SK-N-SH (cell line): ENCODE data around the gene GPR137B. TPM values are rescaled to one million over a fixed set of nuclear protein-coding genes. Genes with fewer than 3 reads are reported as not detected.

Source experiments
- CTCF ChIA-PET: fragments of 300-600, 350-600 bp; formaldehyde crosslinking; extraction: SDS; loops from one replicate; lab custom pipeline; 2021; lab: Yijun Ruan, JAX
- POLR2A ChIA-PET: fragments of 350-600 bp; sonication (Branson Sonifier 250); formaldehyde crosslinking; extraction: SDS; loops from one replicate; lab custom pipeline; 2020; ENCODE audit warnings: antibody characterized with exemption, inconsistent platforms; lab: Yijun Ruan, JAX
- DNase-seq: peaks from one replicate; pipeline ENCODE4 v3.0.0; 2012
- H2AFZ ChIP-seq: fragments of 200-600 bp; sonication (generic); 2 replicates; pipeline ENCODE4 v1.8.1; 2016; ENCODE audit warnings: antibody characterized with exemption, mild to moderate bottlenecking, low read depth
- H3F3A ChIP-seq: fragments of 200-600 bp; sonication (generic); replicated peaks from 2 replicates; pipeline ENCODE3; 2016; ENCODE audit warnings: antibody characterized with exemption, mild to moderate bottlenecking; ENCODE audit not compliant: insufficient read depth
- H3K27ac ChIP-seq, 2 experiments: fragments of 200-500 bp in 1 of 2; fragments of 200-600 bp in 1 of 2; sonication (Bioruptor generic) in 1 of 2; sonication (generic), shearing (Covaris generic) in 1 of 2; 2 replicates each; pipeline versions ENCODE4 v1.5.1 to v1.6.1; 2014 to 2016; ENCODE audit warnings: low read depth in 2 of 2, inconsistent platforms in 1 of 2, low read length in 1 of 2, mild to moderate bottlenecking in 1 of 2, mixed read lengths in 1 of 2
- H3K27me3 ChIP-seq: fragments of 200-600 bp; sonication (generic), shearing (Covaris generic); 2 replicates; pipeline ENCODE4 v1.6.1; 2016; ENCODE audit warnings: mixed run types; ENCODE audit not compliant: insufficient read depth
- H3K36me3 ChIP-seq, 2 experiments: fragments of 200-500 bp in 1 of 2; fragments of 200-600 bp in 1 of 2; sonication (Bioruptor generic) in 1 of 2; sonication (generic) in 1 of 2; replicated peaks in 1 of 2; 2 replicates each; pipeline versions ENCODE3 to v1.5.1; 2014 to 2016; ENCODE audit warnings: low read length in 1 of 2, mild to moderate bottlenecking in 1 of 2; ENCODE audit not compliant: insufficient read depth in 2 of 2, control insufficient read depth in 1 of 2
- H3K4me1 ChIP-seq, 2 experiments: fragments of 200-500 bp in 1 of 2; fragments of 200-600 bp in 1 of 2; sonication (Bioruptor generic) in 1 of 2; sonication (generic), shearing (Covaris generic) in 1 of 2; 2 replicates each; pipeline versions ENCODE4 v1.5.1 to v1.6.1; 2014 to 2016; ENCODE audit warnings: low read depth in 1 of 2, low read length in 1 of 2, mixed run types in 1 of 2; ENCODE audit not compliant: insufficient read depth in 2 of 2, control insufficient read depth in 1 of 2
- H3K4me2 ChIP-seq: fragments of 200-600 bp; sonication (generic), shearing (Covaris generic); 2 replicates; pipeline ENCODE4 v1.6.1; 2017; ENCODE audit warnings: mixed run types
- H3K4me3 ChIP-seq, 2 experiments: fragments of 200-500 bp in 1 of 2; fragments of 200-600 bp in 1 of 2; sonication (Bioruptor generic) in 1 of 2; sonication (generic), shearing (Covaris generic) in 1 of 2; 2 replicates each; pipeline versions ENCODE4 v1.5.1 to v1.8.1; 2014 to 2016; ENCODE audit warnings: low read depth in 2 of 2, inconsistent platforms in 1 of 2, low read length in 1 of 2, mild to moderate bottlenecking in 1 of 2, mixed read lengths in 1 of 2, moderate library complexity in 1 of 2
- H3K79me2 ChIP-seq: fragments of 200-600 bp; sonication (generic); 2 replicates; pipeline ENCODE4 v1.8.1; 2017; ENCODE audit warnings: mild to moderate bottlenecking; ENCODE audit not compliant: insufficient read depth
- H3K9ac ChIP-seq: fragments of 200-600 bp; sonication (generic); 2 replicates; pipeline ENCODE4 v1.6.1; 2017; ENCODE audit warnings: mixed run types
- H3K9me2 ChIP-seq: fragments of 200-600 bp; sonication (generic); 2 replicates; pipeline ENCODE4 v1.6.1; 2017; ENCODE audit warnings: mixed run types
- H3K9me3 ChIP-seq: fragments of 200-600 bp; sonication (generic); 2 replicates; pipeline ENCODE4 v1.6.1; 2017; ENCODE audit warnings: mixed run types, mild to moderate bottlenecking, moderate library complexity
- H4K20me1 ChIP-seq: fragments of 200-600 bp; sonication (generic); 2 replicates; pipeline ENCODE4 v1.6.1; 2017; ENCODE audit warnings: mild to moderate bottlenecking, mixed run types; ENCODE audit not compliant: insufficient read depth
- CHD2 ChIP-seq: fragments of 150-350 bp; IDR thresholded peaks from 2 replicates; pipeline ENCODE4 v1.6.1; 2018; ENCODE audit warnings: low read length; ENCODE audit not compliant: partially characterized antibody
- EP300 ChIP-seq, 2 experiments: IDR thresholded peaks; 2 replicates each; pipeline versions ENCODE4 v1.4.0 to v1.6.1; 2012; ENCODE audit warnings: borderline replicate concordance in 1 of 2, low read depth in 1 of 2, low read length in 1 of 2
- EZH2phosphoT487 ChIP-seq: fragments of 200-600 bp; sonication (generic); IDR thresholded peaks from 2 replicates; pipeline ENCODE4 v1.6.1; 2017; ENCODE audit warnings: low read depth, mixed run types, mild to moderate bottlenecking, antibody characterized with exemption, moderate library complexity, borderline replicate concordance
- FOSL2 ChIP-seq: IDR thresholded peaks from 2 replicates; pipeline ENCODE4 v1.4.0; 2012; ENCODE audit warnings: low read depth, mild to moderate bottlenecking, moderate library complexity, borderline replicate concordance
- FOXM1 ChIP-seq: IDR thresholded peaks from 2 replicates; pipeline ENCODE4 v1.4.0; 2012; ENCODE audit warnings: low read depth, mild to moderate bottlenecking
- RAD21 ChIP-seq: IDR thresholded peaks from 2 replicates; pipeline ENCODE4 v1.6.1; 2012; ENCODE audit warnings: mild to moderate bottlenecking, low read length
- RXRA ChIP-seq: IDR thresholded peaks from 2 replicates; pipeline ENCODE4 v1.4.0; 2012; ENCODE audit warnings: low read depth, mild to moderate bottlenecking, borderline replicate concordance
- SIN3A ChIP-seq: IDR thresholded peaks from 2 replicates; pipeline ENCODE4 v1.6.1; 2012; ENCODE audit warnings: low read depth, mild to moderate bottlenecking, low read length, moderate library complexity, borderline replicate concordance
- SMC3 ChIP-seq: IDR thresholded peaks from 2 replicates; pipeline ENCODE4 v1.6.1; 2012; ENCODE audit warnings: low read depth, low read length, improper control_type of control experiment
- TAF1 ChIP-seq: IDR thresholded peaks from 2 replicates; pipeline ENCODE4 v1.6.1; 2012; ENCODE audit warnings: low read depth, mild to moderate bottlenecking, low read length, moderate library complexity, borderline replicate concordance
- TEAD4 ChIP-seq: IDR thresholded peaks from 2 replicates; pipeline ENCODE4 v1.4.0; 2012; ENCODE audit warnings: mild to moderate bottlenecking, borderline replicate concordance; ENCODE audit not compliant: insufficient read depth
- YY1 ChIP-seq: IDR thresholded peaks from 2 replicates; pipeline ENCODE4 v1.4.0; 2012; ENCODE audit warnings: low read depth, mild to moderate bottlenecking
- WGBS: methylation state at CpG from one replicate; pipeline ENCODE4 v1.1.6; 2017; ENCODE audit warnings: low lambda C conversion rate; 5-methylcytosine and 5-hydroxymethylcytosine counted together
- polyA plus RNA-seq, 3 experiments: library from polyadenylated mRNA; depleted of rRNA; stranded (reverse); fragments of >200 nt; gene quantifications; 2 replicates each; pipeline ENCODE4 v1.2.3, GENCODE V29; 2012
- TF ChIP-seq, protein P1 (sequence below): fragments of 150-350 bp; IDR thresholded peaks from 2 replicates; pipeline ENCODE4 v1.6.1; 2017; ENCODE audit warnings: antibody characterized with exemption, low read length, low read depth, borderline replicate concordance
- TF ChIP-seq, protein P2 (sequence below): IDR thresholded peaks from 2 replicates; pipeline ENCODE4 v1.6.1; 2012; ENCODE audit warnings: mild to moderate bottlenecking, low read depth, low read length, moderate library complexity
- TF ChIP-seq, protein P3 (sequence below): fragments of 200-600 bp; sonication (generic); IDR thresholded peaks from 2 replicates; pipeline ENCODE4 v1.6.1; 2017; ENCODE audit warnings: antibody characterized with exemption, mild to moderate bottlenecking, moderate library complexity
- TF ChIP-seq, protein P4 (sequence below): IDR thresholded peaks from 2 replicates; pipeline ENCODE4 v1.4.0; 2012; ENCODE audit warnings: low read depth, borderline replicate concordance

Gene GPR137B
- polyA plus RNA-seq, 1 of the 3 experiments (the other 2 are of a cell fraction) = 7.0 TPM

DNA sequence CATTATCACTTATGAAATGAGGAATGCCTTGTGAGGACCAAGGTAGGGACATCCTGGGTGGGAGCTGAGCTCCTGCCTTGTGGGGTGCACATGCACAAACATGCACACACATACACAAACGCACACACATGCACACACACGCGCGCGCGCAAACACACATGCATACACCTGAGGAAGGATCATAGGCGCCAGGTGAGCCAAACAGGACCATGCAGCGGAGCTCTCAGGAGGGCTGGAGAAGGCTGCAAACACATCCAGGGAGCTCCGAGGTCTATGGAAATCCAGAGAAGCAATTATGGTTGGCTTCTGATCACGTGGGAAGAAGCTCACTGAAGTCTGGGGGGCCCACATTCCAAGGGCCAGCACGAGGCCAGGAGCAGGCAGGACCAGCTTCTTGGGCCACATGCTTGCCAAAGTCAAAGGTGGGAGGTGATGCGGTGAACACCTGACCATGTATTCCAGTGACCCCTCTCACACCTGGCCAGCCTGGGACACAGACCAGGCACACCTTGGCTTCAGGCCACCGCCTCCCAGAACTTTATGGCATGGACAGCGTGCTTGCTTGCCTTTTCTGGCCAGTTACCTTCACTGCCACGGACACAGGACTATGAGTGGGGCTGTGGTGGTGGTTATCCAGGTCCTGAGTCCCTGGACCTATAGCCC, 13.6 kb downstream of the GPR137B start:
- no peak for DNase-seq
- no peaks in the 10 kb centered on the region for H3K9me3 ChIP-seq

DNA sequence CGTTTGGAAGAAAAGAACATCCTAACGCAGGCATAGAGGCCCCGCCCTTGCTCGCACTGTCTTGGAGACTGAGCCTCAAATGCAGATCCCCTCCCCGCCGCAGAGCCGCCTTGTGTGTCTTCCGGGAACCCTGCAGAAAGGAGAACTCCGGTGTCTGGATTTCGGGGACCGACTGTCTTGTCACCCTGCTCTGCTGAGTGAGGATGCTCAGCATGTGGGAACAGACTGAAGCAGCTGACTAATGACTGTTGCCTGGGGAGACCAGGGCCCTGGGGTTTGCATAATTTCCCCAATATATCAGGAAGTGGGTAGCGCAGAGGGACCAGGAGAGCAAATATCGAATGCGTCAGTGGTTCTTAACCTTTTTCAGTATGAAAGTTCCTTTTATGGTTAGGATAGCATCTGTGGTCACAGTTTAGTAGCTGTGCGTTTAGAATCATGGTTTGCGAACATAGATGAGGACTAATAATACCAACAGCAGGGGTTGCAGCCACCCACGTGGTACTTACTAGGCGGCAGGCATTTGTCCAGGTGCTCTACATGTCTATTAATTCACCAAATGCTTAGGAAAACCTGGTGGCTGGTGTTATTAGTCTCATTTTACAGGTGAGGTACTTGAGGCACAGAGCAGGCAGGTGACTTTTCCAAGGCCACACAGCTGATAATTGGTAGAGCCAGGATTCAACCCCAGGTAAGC, 14.3 kb downstream of the GPR137B start:
- Histone ChIP-seq H3K79me2 (no peaks in the 10 kb centered on the region), H3K27me3 (no peaks in the 10 kb centered on the region), H3K27ac (no peak overlapping the region), H3K4me3 (no peak overlapping the region), H3F3A (no peaks in the 10 kb centered on the region), H3K4me2 (no peak overlapping the region), H3K36me3 (peaks cover 0 to under 1% of the 10 kb centered on the region in 2 experiments), H3K4me1 (no peaks in the 10 kb centered on the region), H3K9me3 (peaks cover under 1% of the 10 kb centered on the region; the same call in 1 of the 2 replicates), H3K9me2 (no peaks in the 10 kb centered on the region), H3K9ac (no peak overlapping the region), H4K20me1 (no peaks in the 10 kb centered on the region), H2AFZ (no peak overlapping the region)
- DNase-seq = no peak
- WGBS = 93% methylated on average over 17 of the region's 18 CpGs
- ChIA-PET CTCF (interaction anchor here (1.3 kb wide), 1 partner anchor 10 kb away, joined by 3 read pairs; no protein-coding TSS in a partner anchor), POLR2A (no interaction called here)
- TF ChIP-seq RAD21 = no peak
- no peak for TF ChIP-seq TAF1
- no peak for TF ChIP-seq RXRA
- no peak for TF ChIP-seq EZH2phosphoT487
- TF ChIP-seq, protein P1, sequence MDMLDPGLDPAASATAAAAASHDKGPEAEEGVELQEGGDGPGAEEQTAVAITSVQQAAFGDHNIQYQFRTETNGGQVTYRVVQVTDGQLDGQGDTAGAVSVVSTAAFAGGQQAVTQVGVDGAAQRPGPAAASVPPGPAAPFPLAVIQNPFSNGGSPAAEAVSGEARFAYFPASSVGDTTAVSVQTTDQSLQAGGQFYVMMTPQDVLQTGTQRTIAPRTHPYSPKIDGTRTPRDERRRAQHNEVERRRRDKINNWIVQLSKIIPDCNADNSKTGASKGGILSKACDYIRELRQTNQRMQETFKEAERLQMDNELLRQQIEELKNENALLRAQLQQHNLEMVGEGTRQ = no peak
- TF ChIP-seq CHD2 = no peak
- no peak for TF ChIP-seq FOXM1
- TF ChIP-seq TEAD4 = no peak
- TF ChIP-seq, protein P2, sequence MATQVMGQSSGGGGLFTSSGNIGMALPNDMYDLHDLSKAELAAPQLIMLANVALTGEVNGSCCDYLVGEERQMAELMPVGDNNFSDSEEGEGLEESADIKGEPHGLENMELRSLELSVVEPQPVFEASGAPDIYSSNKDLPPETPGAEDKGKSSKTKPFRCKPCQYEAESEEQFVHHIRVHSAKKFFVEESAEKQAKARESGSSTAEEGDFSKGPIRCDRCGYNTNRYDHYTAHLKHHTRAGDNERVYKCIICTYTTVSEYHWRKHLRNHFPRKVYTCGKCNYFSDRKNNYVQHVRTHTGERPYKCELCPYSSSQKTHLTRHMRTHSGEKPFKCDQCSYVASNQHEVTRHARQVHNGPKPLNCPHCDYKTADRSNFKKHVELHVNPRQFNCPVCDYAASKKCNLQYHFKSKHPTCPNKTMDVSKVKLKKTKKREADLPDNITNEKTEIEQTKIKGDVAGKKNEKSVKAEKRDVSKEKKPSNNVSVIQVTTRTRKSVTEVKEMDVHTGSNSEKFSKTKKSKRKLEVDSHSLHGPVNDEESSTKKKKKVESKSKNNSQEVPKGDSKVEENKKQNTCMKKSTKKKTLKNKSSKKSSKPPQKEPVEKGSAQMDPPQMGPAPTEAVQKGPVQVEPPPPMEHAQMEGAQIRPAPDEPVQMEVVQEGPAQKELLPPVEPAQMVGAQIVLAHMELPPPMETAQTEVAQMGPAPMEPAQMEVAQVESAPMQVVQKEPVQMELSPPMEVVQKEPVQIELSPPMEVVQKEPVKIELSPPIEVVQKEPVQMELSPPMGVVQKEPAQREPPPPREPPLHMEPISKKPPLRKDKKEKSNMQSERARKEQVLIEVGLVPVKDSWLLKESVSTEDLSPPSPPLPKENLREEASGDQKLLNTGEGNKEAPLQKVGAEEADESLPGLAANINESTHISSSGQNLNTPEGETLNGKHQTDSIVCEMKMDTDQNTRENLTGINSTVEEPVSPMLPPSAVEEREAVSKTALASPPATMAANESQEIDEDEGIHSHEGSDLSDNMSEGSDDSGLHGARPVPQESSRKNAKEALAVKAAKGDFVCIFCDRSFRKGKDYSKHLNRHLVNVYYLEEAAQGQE = no peak
- no peak for TF ChIP-seq SIN3A
- TF ChIP-seq, protein P3, sequence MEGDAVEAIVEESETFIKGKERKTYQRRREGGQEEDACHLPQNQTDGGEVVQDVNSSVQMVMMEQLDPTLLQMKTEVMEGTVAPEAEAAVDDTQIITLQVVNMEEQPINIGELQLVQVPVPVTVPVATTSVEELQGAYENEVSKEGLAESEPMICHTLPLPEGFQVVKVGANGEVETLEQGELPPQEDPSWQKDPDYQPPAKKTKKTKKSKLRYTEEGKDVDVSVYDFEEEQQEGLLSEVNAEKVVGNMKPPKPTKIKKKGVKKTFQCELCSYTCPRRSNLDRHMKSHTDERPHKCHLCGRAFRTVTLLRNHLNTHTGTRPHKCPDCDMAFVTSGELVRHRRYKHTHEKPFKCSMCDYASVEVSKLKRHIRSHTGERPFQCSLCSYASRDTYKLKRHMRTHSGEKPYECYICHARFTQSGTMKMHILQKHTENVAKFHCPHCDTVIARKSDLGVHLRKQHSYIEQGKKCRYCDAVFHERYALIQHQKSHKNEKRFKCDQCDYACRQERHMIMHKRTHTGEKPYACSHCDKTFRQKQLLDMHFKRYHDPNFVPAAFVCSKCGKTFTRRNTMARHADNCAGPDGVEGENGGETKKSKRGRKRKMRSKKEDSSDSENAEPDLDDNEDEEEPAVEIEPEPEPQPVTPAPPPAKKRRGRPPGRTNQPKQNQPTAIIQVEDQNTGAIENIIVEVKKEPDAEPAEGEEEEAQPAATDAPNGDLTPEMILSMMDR = no peak
- TF ChIP-seq FOSL2 = no peak
- no peak for TF ChIP-seq YY1
- TF ChIP-seq, protein P4, sequence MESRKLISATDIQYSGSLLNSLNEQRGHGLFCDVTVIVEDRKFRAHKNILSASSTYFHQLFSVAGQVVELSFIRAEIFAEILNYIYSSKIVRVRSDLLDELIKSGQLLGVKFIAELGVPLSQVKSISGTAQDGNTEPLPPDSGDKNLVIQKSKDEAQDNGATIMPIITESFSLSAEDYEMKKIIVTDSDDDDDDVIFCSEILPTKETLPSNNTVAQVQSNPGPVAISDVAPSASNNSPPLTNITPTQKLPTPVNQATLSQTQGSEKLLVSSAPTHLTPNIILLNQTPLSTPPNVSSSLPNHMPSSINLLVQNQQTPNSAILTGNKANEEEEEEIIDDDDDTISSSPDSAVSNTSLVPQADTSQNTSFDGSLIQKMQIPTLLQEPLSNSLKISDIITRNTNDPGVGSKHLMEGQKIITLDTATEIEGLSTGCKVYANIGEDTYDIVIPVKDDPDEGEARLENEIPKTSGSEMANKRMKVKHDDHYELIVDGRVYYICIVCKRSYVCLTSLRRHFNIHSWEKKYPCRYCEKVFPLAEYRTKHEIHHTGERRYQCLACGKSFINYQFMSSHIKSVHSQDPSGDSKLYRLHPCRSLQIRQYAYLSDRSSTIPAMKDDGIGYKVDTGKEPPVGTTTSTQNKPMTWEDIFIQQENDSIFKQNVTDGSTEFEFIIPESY = no peak
- no peak for TF ChIP-seq EP300 (IDR thresholded peaks at IDR 0.05; ENCODE audit: borderline replicate concordance in 1 of 2, low read depth in 1 of 2, low read length in 1 of 2)
- TF ChIP-seq SMC3 = no peak

More for the DNA sequence above, 13.6 kb downstream of the GPR137B start:
- H3F3A ChIP-seq = no peaks in the 10 kb centered on the region
- H4K20me1 ChIP-seq = no peaks in the 10 kb centered on the region
- H3K36me3 ChIP-seq = no peaks in the 10 kb centered on the region
- no peak overlapping the region for H3K4me2 ChIP-seq
- POLR2A ChIA-PET = no interaction called here
- H3K9me2 ChIP-seq = no peaks in the 10 kb centered on the region
- H3K4me1 ChIP-seq = no peaks in the 10 kb centered on the region
- no peak overlapping the region for H3K27ac ChIP-seq
- H3K9ac ChIP-seq = no peak overlapping the region
- no peaks in the 10 kb centered on the region for H3K27me3 ChIP-seq
- H3K79me2 ChIP-seq = no peaks in the 10 kb centered on the region
- 90% methylated on average over 10 of the region's 15 CpGs for WGBS
- CTCF ChIA-PET = interaction anchor here (1.3 kb wide), 1 partner anchor 9 kb away, joined by 3 read pairs; no protein-coding TSS in a partner anchor
- no peak overlapping the region for H2AFZ ChIP-seq
- no peak overlapping the region for H3K4me3 ChIP-seq
- no peak for TF ChIP-seq TAF1
